GM18867 (cell line): ENCODE measurements around the gene SLC22A23.

ENCODE experiments used
- ATAC-seq: cut with Tn5 transposase; IDR thresholded peaks from one replicate; pipeline ENCODE4 v1.9.1; 2021; ENCODE audit warnings: mild to moderate bottlenecking, moderate library complexity; ENCODE audit not compliant: unreplicated experiment

SLC22A23 gene

DNA sequence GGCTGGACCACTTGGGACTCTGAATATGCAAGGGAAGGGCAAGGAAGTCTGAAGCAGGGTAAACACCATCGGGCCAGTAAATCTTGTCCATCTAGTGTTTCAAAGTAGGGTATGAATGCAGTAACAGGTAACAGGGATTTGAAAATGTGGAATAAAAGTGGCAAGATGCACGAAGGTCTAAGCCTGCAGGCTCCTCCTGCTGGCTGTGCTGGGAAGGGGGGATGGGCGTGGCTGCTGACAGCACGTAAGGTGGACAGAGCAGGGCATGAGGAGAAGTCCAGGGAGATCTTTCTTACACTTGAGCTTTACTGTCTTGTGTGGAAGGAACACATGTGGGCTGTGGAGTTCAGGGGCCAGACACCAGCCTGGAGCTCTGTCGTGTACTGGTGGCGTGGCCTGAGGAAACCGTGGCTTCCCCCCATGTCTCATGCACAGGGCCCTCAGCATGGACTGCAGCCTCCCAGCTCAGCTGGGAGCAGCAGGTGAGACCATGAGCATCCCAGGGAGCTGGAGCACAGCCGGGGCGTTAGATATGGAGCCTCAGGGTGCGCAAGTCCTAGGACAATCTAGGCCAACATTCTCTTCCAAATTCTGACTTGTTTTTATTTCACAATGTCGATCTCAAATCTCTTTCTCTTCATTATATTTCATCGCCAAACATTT is 84.5 kb downstream of the SLC22A23 start:
- ATAC-seq: no peak

DNA sequence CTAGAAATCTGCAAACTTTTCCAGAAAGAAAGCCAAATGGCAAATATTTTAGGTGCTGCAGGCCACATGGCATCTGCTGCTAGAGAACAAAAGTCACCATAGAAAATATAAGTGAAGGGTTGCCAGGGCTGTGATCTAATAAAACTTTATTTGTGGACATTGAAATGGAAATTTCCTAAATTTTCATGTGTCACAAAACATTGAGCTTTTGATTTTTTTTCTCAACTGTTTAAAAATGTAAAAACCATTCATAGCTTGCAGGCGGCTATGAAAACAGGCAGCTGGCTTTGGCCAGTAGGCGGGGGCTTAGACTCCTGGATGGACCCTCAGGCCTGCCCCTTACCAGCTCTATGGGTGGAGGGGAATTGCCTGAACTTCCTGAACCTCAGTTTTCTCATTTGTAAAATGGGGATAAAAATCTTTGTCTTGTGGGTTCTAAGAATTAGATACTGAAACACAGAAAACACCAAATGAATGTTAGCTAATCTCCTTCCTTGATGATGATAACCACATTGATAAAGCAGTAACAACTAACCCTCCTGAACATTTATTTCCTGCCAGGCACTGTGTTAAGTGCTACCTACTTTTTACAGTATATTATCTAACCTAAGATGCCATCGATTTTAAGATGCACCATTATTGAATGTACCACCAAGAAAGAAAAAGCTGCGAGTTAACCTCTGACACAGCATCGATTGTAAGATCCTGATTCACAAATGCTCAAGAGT is 85.5 kb downstream of the SLC22A23 start:
- ATAC-seq: no peak

DNA sequence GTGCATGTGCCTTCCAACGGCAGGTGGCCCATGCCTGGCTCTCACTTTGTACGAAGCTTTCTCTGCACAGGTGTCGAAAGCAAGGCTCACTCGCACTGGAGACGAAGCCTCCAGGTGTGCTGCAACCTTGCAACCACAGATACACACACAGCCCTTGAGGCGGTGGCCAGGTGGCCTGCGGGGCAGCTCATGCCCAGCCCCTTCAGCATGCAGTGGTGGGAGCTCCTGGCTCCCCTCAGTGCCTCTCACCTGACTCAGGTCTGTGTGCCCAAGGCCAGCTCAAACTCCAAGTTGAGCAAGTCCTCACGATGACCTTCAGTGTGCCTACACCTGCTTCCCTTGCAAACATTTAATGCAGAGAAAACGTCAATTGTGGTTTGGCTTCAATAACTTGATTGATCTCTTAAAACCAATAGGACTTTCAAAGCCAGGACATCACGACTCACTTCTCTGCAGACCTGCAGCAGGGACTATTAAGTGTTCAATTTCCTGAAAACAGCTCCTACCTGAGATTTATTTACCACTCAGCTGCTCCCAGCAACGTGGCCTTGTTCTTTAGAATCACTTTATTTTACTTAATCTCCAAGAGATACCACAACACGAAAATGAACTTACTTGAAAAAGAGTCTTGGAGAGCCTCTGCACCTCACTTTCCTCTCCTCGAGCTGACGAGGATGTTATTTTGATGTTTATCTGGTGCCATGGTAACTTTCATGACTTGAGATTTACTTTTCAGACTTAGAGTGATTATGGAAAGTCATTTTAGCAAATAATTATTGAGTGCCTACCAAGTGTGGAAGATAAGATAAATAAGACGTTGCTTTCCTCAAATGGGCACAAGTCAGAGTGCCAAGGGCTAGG is 86.3 kb downstream of the SLC22A23 start:
- ATAC-seq: no peak

DNA sequence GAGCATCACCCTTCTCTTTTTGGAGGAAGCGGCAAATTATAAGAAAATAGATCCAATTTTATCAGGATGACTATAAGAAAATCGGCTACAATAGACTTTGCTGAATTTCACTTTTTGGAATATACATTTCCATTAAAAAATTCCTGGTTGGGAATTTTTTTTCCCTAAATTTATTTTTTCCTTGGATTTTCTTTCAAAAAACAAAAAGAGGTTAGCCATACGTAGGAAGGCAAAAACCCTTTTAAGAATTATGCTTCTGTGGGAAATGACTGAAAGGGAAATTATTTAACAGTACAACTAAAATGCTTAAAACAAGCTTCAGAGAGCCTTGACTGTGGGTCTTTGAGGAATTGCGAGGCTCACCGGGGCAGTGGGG is 86.9 kb downstream of the SLC22A23 start:
- ATAC-seq: no peak

DNA sequence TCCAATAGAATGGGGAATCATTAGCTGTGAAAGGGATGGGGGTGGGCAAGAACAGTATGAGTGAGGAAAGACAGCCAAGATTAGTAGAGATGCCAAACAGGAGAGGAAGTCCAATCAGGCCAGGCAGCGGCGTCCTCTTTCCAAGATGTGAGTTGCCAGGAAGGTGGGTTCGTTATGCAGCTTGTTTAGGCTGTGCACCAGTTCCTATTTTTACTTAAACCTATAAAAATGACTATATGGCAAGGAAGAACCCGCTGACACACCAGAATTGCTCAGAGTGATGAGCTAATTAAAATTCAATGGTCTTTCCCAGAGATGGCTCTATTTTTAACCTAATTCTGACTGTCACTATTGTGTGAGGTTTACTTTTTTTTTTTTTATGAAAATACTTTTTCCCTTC is 88.2 kb downstream of the SLC22A23 start:
- no peak for ATAC-seq

DNA sequence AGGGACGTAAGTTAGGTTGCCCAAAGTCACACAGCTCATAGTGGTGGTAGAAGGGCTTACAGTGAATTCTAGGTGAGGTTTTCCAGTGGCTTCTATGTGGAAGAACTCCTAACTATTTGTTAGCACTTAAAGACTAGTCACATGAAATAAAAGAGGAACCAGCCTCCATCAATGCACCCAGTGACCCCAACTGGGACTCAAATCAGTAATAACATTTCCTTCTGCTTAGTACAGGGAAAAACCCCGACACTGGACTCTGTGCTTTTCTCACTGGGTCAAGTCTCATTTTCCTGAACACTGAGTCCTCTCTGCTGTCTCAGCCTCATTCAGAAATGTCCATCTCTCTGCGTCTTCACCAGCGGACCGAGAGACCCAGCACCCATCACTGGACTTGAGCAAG is 89.2 kb downstream of the SLC22A23 start:
- no peak for ATAC-seq

DNA sequence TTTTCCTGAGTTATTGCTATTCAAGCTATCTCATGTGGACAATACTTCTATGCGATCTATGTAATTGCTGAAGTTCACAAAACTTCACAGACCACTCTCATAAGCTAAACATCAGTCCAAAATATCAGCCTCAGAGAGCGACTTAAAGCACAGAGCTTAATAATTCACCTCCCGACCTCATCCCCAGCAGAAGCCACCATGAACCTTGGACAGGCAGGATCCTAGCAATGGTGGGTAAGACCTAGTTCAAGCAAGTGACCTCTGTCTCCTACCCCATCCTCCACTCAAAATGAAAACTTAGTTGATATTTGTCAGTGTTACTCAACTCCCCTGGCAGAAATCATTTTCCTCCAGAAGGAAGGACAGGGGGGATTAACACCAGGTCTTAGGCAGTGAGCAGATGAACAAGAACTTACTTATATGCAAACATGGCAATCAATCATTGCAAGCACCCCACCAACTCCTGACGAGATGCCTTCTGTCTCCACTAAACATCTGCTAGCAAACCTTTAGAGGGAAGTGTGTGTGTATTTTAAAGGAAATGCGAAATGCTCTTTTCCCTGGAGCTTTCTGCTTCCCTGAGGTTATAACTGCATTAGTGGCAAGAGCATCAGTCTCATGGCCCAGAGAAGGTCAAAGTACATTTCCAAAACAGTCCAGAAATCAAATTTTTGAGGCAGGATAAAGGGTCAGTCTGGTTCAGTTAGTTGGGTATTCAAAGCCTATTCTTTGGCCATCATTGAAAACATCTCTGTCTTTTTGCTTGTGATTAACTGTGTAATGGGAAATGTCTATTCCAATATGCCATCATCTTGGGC is 90.0 kb downstream of the SLC22A23 start:
- ATAC-seq: no peak

DNA sequence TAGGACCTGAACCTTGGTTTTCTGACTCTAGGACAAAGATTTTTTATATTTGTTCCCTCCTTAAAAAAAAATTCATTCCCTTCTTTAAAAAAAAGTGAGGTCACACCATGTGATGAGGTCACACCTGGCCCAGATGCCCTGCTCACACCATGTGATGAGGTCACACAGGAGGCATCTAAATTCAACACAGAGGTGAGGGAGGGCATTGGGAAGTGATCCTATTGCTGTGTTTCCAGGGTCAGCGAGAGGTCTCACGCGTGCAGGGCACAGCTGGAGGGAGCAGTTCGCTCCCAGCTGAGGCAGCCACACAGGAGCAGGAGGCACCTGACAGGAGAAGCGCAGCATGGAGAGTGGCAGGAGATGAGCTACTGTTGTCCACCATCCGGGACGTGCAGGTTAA is 92.5 kb downstream of the SLC22A23 start:
- no peak for ATAC-seq

DNA sequence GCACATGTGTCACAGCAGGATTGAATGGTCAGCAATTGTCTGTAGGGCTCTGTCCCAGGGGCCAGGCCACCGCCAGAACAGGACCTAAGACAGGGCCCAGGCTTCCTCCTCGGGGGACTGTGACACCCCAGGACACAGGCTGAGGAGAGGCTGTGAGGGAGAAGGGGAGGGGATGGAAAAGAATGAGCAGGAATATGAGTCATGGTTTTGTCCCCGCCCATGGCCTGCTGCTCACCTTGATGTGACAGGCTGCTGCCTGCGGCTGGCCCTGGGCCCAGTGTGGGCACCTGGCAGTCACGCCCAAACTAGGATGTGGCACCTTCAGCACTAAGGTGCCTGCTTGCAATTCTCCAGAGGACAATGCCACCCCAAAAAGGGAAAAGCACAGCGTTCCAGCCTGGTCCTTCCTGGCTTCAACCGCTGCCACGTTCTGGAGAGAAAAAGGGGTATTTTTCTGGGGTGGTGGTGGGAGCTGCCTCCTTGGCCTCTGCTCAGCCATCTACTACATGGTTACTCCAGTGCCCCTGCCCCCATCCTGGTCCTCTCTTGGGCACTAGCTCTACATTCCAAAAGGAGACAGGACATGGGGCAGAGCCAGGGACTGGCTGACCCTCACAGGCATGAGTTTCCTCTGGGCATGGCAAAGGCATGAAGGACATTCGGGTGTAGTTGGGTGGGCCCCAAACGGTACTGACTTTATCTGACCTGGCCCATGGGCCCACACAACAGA is 93.4 kb downstream of the SLC22A23 start:
- ATAC-seq: no peak

DNA sequence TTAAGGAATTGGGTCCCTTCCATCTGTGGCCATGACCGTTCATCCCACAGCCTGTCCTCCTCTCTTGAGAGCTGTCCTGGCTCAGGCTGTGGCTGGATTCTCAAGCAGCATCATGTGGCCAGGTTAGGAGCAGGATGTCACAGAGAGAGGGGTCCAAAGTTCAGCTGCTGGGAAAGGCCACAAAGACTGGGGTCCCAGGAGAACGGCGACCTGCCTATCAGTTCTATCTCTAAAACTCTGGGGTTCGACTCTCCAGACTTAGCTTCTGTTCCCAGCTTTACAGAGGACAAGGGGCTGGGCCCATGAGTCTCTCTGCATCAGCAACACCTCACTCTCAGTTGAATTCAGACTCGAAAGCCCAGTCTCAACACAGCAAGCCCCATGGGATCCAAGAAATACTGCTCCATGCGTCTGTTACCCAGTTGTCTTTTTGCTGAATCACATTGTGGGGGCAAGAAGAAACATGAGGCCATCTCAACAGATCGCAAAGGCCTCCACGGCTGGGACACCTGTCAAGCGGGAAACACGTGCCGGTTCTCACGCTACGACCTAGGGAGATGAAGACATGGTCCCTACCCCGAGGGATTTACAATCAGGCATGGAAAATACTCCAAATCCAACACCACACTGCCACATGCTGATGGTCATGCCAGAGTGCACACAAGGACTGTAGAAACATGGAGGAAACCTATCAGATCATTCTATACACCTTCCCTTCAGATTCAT is 95.4 kb downstream of the SLC22A23 start:
- ATAC-seq: no peak

DNA sequence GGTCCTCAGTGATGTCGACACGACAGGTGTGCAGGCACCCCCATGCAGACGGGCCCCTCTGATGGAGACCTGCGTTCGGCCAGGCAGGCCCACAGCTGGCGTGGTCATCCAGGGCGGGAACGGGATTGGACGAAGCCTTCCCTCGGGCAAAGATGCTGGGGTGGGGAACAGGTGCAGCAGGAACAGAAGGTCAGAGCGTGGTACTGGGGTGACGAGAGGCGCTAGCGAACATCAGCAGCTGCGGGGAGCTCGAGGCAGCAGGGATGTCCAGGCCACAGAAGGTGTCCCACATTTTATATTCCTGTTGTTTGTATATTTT is 96.2 kb downstream of the SLC22A23 start:
- no peak for ATAC-seq

DNA sequence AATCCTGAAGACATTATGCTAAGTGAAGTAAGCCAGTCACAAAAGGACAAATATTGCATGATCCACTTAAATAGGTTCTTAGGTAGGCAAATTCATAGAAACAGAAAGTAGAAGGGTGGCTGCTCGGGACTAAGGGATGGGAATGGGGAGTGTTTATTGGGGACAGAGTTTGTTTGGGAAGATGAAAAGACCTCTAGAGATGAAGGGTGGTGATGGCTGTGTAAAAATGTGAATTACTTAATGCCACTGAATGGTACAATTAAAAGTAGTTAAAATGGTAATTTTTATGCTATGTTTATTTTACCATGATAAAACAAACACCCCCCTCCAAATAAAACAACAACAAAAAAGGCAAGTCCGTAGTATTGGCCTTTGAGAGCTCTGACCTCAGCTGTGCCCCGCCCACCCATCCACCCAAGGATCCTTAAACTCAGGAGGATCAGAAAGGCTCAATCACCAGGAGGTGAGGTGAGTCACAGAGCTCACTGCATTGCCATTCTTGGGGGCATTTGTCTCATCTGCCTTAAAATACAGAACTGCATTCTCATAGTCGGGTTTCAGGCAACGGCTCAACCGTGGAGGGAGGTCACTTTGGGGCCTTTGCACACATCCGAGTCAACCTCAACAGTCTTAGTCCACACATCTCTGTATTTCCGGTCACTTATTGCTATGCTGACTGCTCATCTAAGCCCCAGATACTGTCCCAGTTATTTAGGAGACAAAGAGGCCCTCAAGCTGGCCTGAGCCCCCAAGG is 96.7 kb downstream of the SLC22A23 start:
- ATAC-seq: no peak

DNA sequence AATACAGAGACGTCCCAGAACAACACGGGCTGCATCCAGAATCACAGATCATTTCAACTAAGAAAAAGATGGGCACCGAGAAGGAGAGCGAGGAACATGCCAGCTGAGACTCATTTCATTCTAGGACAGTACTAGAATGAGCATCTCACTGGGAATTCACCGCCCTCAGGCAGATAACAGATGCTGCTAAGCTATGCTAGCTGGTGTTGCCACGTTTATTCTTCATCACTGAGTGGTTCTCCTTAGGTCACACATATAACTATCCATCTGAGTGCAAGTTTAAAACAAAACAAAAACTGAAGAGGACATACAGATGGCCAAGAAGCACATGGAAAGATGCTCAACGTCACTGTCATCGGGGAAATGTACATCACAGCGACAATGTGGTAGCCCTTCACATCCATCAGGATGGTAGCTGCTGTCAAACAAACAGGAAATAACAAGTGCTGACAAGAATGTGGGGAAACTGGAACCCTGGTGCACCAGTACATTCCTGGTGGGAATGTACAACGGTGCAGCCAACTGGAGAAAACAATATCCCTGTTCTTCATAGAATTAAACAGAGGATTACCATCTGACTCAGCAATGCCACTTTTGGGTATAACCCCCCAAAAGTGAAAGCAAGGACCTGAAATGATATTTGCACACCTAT is 97.6 kb downstream of the SLC22A23 start:
- ATAC-seq: no peak

DNA sequence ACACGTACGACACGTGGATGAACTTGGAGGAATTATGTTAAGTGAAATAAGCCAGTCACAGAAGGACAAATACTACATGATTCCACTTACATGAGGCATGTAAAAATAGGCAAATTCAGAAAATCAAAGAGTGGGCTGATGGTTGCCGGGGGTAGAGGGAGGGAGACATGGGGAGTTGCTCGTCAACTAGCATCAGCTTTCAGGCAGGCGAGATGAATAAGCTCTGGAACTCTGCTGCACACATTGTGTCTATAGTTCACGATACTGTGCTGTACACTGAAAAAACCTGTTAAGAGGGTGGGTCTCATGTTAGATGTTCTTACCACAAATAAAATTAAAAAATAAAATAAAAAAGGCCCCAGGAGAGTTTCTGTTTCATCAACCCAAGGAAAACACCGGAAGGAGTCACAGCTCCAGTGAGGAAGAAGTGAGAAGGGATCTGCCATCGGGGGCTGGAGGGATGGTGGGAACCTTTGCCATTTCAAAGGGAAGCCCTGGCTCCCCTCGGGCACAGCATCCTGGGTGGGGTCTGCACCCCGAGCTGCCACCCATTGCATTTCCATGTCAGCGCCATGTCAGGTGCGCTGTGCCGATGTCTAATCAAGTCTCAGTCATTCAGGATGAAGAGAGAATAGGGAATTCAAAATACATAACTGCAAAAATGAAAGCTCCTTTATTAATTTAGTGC is 98.3 kb downstream of the SLC22A23 start:
- no peak for ATAC-seq

DNA sequence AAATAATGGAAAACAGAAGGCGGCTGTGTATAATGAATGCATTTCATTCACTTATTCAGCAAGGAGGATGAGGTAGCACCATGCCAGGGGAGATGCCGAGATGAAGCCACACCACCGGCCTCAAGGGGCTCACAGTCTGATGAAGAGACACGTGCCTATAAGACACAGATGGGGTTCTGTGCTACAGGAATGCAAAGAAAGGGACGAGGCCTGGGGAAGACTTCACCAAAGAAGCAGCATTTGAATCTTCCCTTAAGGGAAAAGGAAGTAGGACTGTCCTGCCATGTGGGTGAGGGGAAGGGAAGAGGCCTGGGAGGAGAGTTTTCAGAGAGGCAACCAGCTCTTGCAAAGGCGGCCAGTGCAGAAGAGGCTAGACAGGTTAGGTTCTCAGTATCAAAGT is 99.2 kb downstream of the SLC22A23 start:
- ATAC-seq: no peak

DNA sequence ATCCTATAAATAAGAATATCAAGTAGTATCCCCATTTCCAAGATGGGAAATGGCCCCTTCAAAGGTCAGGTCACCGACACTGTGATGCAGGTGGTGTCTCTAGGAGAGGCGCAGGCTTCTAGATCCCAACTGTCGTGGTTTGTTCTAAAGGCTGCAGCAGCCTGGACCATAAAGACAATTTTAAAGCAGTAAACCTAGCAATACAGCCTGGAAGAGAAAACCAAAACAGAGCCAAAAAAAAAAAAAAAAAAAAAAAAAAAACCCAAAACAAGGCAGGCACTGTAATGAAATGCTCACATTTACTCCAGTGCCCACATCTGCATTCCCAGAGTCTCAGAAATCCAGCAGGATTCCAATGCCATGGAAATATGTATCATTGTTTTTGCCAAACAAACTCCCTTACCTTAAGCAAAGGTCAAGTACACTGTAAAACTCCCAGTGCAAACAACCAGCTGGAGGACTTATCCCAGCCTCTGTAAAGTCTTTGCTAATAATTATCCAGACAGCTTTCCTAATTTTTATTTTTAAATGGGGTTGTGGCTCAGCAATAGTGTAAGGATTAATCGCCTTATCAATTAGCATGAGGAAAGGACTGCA is 99.9 kb downstream of the SLC22A23 start:
- no peak for ATAC-seq

DNA sequence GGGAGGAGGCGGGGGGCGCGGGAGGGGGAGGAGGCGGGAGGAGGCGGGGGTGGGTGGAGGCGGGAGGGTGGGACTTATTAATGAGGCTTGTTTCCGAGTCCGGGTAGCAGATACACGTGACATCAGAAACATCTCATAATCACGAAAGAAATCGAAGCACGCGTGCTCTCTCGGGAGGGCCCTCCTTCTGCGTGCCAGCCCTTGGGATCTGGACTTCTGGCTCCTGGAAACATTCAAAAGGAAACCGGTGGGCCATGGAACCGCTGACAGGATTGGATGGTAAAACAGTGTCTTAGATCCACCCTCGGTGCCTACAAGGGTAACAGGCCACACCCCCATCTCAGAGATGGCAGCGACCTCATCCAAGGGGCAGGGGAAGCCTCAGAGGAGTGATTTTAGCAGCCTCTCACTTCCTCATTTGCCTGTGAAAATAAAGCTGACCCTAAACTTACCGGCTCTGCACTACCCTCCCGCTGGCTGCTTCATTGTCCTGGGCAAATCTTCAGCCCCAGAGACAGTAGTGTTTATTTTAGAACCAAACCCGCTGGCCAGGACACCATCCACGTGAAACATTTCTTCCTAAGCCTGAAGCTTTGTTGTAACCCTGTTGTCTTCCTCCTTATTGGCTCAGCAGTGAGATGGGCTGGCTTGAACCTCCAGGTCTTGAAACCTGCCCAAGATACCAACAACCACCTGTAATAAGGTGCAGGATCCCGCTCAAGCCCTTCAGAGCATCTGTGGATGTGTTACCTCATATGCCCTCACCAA is 100.6 kb downstream of the SLC22A23 start:
- ATAC-seq: peak; percentile 93
